H7 (cell line): ENCODE measurements around the gene LYRM4. TPM values are rescaled to one million over a fixed set of nuclear protein-coding genes. Genes with fewer than 3 reads are reported as not detected.

Experiments used
- DNase-seq: peaks from one replicate; pipeline ENCODE4 v3.0.0; 2012
- H3K27me3 ChIP-seq: 2 replicates; pipeline ENCODE4 v1.6.0; 2011; ENCODE audit warnings: mild to moderate bottlenecking, low read length; ENCODE audit not compliant: control insufficient read depth, insufficient read depth
- H3K36me3 ChIP-seq: replicated peaks from 2 replicates; pipeline ENCODE4 v1.5.1; 2011; ENCODE audit warnings: low read length; ENCODE audit not compliant: control insufficient read depth, insufficient read depth
- H3K4me3 ChIP-seq: 2 replicates; pipeline ENCODE4 v1.5.1; 2011; ENCODE audit warnings: low read depth, mild to moderate bottlenecking, control low read depth, low read length, moderate library complexity; ENCODE audit not compliant: insufficient read depth
- total RNA-seq: library from RNA; depleted of rRNA; stranded (reverse); fragments of >200 nt; shearing (Covaris generic); gene quantifications from 2 replicates; pipeline ENCODE4 v1.2.3, GENCODE V29; 2014; rRNA removed

The LYRM4 gene
- 45.6 and 49.5 TPM in 2 replicates for total RNA-seq

GRCh38 chr6:5260661-5261544, at the start of gene LYRM4, which contains the start of gene FARS2:
TSS of gene LYRM4 (minus strand) at chr6:5260950. CDS start at chr6:5260733, 217 bp downstream.
TSS of gene FARS2 (plus strand) at chr6:5261513.
- DNase-seq, result peak; percentile 97
- H3K36me3 ChIP-seq, result no peaks in the 10 kb centered on the region
- peak within 1 kb of the TSS; percentile 77 for H3K4me3 ChIP-seq
- no peaks in the 10 kb centered on the region for H3K27me3 ChIP-seq

GRCh38 chr6:5308066-5308465, 47.3 kb upstream of the LYRM4 start:
- Histone ChIP-seq H3K36me3 (no peaks in the 10 kb centered on the region), H3K27me3 (no peaks in the 10 kb centered on the region), H3K4me3 (no peak overlapping the region)
- no peak for DNase-seq

GRCh38 chr6:5307058-5307457, 46.3 kb upstream of the LYRM4 start:
- DNase-seq, result no peak
- Histone ChIP-seq H3K27me3 (no peaks in the 10 kb centered on the region), H3K36me3 (no peaks in the 10 kb centered on the region)

GRCh38 chr6:5305968-5306626, 45.3 kb upstream of the LYRM4 start:
- Histone ChIP-seq H3K4me3 (no peak overlapping the region), H3K36me3 (no peaks in the 10 kb centered on the region), H3K27me3 (no peaks in the 10 kb centered on the region)
- DNase-seq, result no peak

More at GRCh38 chr6:5307058-5307457, 46.3 kb upstream of the LYRM4 start:
- no peak overlapping the region for H3K4me3 ChIP-seq

GRCh38 chr6:5303682-5304081, 42.9 kb upstream of the LYRM4 start:
- H3K36me3 ChIP-seq, result no peaks in the 10 kb centered on the region
- H3K4me3 ChIP-seq, result no peak overlapping the region
- DNase-seq, result no peak

GRCh38 chr6:5302995-5303622, 42.4 kb upstream of the LYRM4 start:
- no peaks in the 10 kb centered on the region for H3K27me3 ChIP-seq
- peak; percentile 70 for DNase-seq
- no peaks in the 10 kb centered on the region for H3K36me3 ChIP-seq
- no peak overlapping the region for H3K4me3 ChIP-seq

More at GRCh38 chr6:5303682-5304081, 42.9 kb upstream of the LYRM4 start:
- H3K27me3 ChIP-seq, result no peaks in the 10 kb centered on the region

GRCh38 chr6:5302220-5302946, 41.6 kb upstream of the LYRM4 start:
- H3K4me3 ChIP-seq, result no peak overlapping the region
- no peaks in the 10 kb centered on the region for H3K36me3 ChIP-seq

GRCh38 chr6:5300206-5300764, 39.5 kb upstream of the LYRM4 start:
- H3K4me3 ChIP-seq, result no peak overlapping the region
- no peaks in the 10 kb centered on the region for H3K27me3 ChIP-seq
- DNase-seq, result no peak
- H3K36me3 ChIP-seq, result no peaks in the 10 kb centered on the region

More at GRCh38 chr6:5302220-5302946, 41.6 kb upstream of the LYRM4 start:
- H3K27me3 ChIP-seq, result no peaks in the 10 kb centered on the region
- DNase-seq, result no peak

GRCh38 chr6:5295623-5296022, 34.9 kb upstream of the LYRM4 start:
- no peaks in the 10 kb centered on the region for H3K36me3 ChIP-seq
- H3K4me3 ChIP-seq, result no peak overlapping the region
- DNase-seq, result no peak
- H3K27me3 ChIP-seq, result no peaks in the 10 kb centered on the region

- no peak overlapping the region for H3K4me3 ChIP-seq
- no peak for DNase-seq
- no peaks in the 10 kb centered on the region for H3K27me3 ChIP-seq
- no peaks in the 10 kb centered on the region for H3K36me3 ChIP-seq
Measured at GRCh38 chr6:5294392-5295211, 33.9 kb upstream of the LYRM4 start.

GRCh38 chr6:5293692-5294091, 32.9 kb upstream of the LYRM4 start:
- Histone ChIP-seq H3K36me3 (no peaks in the 10 kb centered on the region), H3K4me3 (no peak overlapping the region), H3K27me3 (no peaks in the 10 kb centered on the region)
- no peak for DNase-seq

GRCh38 chr6:5292154-5292553, 31.4 kb upstream of the LYRM4 start:
- Histone ChIP-seq H3K4me3 (no peak overlapping the region), H3K27me3 (no peaks in the 10 kb centered on the region), H3K36me3 (no peaks in the 10 kb centered on the region)
- no peak for DNase-seq

- DNase-seq, result no peak
- Histone ChIP-seq H3K27me3 (no peaks in the 10 kb centered on the region), H3K36me3 (no peaks in the 10 kb centered on the region), H3K4me3 (no peak overlapping the region)
Measured at GRCh38 chr6:5290500-5290899, 29.8 kb upstream of the LYRM4 start.
